ENCODE results near the gene CSRP1. TPM values are rescaled to one million over a fixed set of nuclear protein-coding genes. Genes with fewer than 3 reads are reported as not detected.

Gene CSRP1
- total RNA-seq, 1 experiment from 2014 or later: 94.4 TPM

DNA sequence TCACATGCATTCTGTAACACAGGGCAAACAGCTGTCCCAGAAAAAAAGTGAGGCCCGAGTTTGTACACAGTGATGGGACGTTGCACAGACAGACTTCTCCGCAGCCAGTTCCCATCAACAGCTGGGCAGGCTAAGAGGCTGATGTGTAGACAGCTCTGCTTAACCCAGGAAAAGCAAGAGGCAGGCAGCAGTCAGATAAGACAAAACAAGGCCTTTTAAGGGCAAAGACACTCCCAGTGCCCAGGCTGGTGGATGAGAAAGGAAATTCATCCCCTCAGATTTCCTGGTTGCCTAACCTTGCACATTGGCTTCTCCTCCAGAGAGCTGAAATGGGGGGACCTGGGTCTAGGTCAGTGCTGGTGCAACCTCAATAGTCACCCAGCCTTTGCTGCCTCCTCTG lies 20.7 kb downstream of the CSRP1 start:
- intact Hi-C loops (cut with micrococcal nuclease; ENCODE audit: unreplicated experiment): no loop called here
- ChIA-PET POLR2A (no interaction called here), CTCF (interaction anchor here (0.7 to 1.3 kb wide), 2 partner anchors 14 to 27 kb away, joined by 4 to 8 read pairs; no protein-coding TSS in a partner anchor)
- H3K9me3 ChIP-seq (ENCODE audit: control insufficient read depth, insufficient read depth, low read depth, low read length): no peaks in the 10 kb centered on the region
- DNase-seq (ENCODE audit: low read depth, low spot score) (no peak), ATAC-seq (no peak)
- no peak overlapping the region for H3K4me3 ChIP-seq (ENCODE audit: low read depth in 2 of 2, low read length in 2 of 2)
- TF ChIP-seq, protein P1, sequence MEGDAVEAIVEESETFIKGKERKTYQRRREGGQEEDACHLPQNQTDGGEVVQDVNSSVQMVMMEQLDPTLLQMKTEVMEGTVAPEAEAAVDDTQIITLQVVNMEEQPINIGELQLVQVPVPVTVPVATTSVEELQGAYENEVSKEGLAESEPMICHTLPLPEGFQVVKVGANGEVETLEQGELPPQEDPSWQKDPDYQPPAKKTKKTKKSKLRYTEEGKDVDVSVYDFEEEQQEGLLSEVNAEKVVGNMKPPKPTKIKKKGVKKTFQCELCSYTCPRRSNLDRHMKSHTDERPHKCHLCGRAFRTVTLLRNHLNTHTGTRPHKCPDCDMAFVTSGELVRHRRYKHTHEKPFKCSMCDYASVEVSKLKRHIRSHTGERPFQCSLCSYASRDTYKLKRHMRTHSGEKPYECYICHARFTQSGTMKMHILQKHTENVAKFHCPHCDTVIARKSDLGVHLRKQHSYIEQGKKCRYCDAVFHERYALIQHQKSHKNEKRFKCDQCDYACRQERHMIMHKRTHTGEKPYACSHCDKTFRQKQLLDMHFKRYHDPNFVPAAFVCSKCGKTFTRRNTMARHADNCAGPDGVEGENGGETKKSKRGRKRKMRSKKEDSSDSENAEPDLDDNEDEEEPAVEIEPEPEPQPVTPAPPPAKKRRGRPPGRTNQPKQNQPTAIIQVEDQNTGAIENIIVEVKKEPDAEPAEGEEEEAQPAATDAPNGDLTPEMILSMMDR (IDR thresholded peaks at IDR 0.05): no peak
- TF ChIP-seq SIN3A (IDR thresholded peaks at IDR 0.05; ENCODE audit: borderline replicate concordance, insufficient read depth, low read depth, low read length): no peak
- TF ChIP-seq POLR2AphosphoS5 (IDR thresholded peaks at IDR 0.05; ENCODE audit: low read depth, low read length): no peak
- TF ChIP-seq TCF7L2 (IDR thresholded peaks at IDR 0.05; ENCODE audit: low read depth, low read length): no peak
- peaks cover 11% of the 10 kb centered on the region for H3K4me1 ChIP-seq (ENCODE audit: control insufficient read depth, insufficient read depth, low read length)
- no TSS peak for BruUV-seq (replicated peaks)
- H3K27me3 ChIP-seq (ENCODE audit: control insufficient read depth, insufficient read depth, low read length): no peaks in the 10 kb centered on the region
- no peak overlapping the region for H3K27ac ChIP-seq (ENCODE audit: low read length)
- H3K36me3 ChIP-seq (ENCODE audit: control insufficient read depth, insufficient read depth, low read length): peaks cover 2% of the 10 kb centered on the region; the same call in 1 of the 2 replicates
- in situ Hi-C loops (cut with HindIII; ENCODE audit: low pct_unique_long_range_greater_than_20kb, low sequenced_read_pairs): no loop called here

DNA sequence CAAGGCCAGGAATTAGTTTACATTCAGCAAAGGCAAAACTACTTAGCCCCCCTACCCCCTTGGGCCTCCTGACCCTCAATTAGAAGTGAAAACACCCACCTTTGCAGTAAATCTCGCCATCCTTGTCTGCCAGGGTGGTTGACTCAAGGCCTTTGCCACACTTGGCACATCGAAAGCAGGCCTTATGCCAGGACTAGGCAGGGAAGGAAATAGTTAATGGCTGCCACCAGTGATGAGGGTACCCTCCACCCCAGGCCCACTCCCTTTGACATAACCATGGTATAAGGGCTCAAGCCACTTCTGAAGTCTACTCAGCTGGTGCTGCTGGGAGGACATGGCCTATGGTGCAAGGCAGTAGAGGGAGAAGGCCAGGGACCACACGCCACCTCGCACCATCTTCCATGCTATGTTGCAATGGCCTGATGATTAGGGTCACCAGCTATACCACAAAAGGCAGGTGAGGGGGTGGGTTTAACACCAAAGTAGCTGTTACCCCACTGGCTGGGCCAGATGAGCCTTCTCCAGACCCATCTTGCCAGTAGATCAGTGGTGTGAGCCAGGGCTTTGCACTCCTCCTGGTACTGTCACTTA lies 21.6 kb downstream of the CSRP1 start:
- Histone ChIP-seq H3K36me3 (ENCODE audit: control insufficient read depth, insufficient read depth, low read length) (peaks cover 2% of the 10 kb centered on the region; the same call in 1 of the 2 replicates), H3K4me3 (ENCODE audit: low read depth in 2 of 2, low read length in 2 of 2) (no peak overlapping the region), H3K27me3 (ENCODE audit: control insufficient read depth, insufficient read depth, low read length) (no peaks in the 10 kb centered on the region), H3K27ac (ENCODE audit: low read length) (no peak overlapping the region), H3K9me3 (ENCODE audit: control insufficient read depth, insufficient read depth, low read depth, low read length) (no peaks in the 10 kb centered on the region), H3K4me1 (ENCODE audit: control insufficient read depth, insufficient read depth, low read length) (peaks cover 14% of the 10 kb centered on the region)
- BruUV-seq (replicated peaks): no TSS peak
- DNase-seq (ENCODE audit: low read depth, low spot score) (no peak), ATAC-seq (no peak)
- ChIA-PET POLR2A (no interaction called here), CTCF (no interaction called here)
- TF ChIP-seq, protein P2, sequence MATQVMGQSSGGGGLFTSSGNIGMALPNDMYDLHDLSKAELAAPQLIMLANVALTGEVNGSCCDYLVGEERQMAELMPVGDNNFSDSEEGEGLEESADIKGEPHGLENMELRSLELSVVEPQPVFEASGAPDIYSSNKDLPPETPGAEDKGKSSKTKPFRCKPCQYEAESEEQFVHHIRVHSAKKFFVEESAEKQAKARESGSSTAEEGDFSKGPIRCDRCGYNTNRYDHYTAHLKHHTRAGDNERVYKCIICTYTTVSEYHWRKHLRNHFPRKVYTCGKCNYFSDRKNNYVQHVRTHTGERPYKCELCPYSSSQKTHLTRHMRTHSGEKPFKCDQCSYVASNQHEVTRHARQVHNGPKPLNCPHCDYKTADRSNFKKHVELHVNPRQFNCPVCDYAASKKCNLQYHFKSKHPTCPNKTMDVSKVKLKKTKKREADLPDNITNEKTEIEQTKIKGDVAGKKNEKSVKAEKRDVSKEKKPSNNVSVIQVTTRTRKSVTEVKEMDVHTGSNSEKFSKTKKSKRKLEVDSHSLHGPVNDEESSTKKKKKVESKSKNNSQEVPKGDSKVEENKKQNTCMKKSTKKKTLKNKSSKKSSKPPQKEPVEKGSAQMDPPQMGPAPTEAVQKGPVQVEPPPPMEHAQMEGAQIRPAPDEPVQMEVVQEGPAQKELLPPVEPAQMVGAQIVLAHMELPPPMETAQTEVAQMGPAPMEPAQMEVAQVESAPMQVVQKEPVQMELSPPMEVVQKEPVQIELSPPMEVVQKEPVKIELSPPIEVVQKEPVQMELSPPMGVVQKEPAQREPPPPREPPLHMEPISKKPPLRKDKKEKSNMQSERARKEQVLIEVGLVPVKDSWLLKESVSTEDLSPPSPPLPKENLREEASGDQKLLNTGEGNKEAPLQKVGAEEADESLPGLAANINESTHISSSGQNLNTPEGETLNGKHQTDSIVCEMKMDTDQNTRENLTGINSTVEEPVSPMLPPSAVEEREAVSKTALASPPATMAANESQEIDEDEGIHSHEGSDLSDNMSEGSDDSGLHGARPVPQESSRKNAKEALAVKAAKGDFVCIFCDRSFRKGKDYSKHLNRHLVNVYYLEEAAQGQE (IDR thresholded peaks at IDR 0.05; ENCODE audit: insufficient read depth in 1 of 2, low read depth in 2 of 2, low read length in 1 of 2): no peak
- TF ChIP-seq SIN3A (IDR thresholded peaks at IDR 0.05; ENCODE audit: borderline replicate concordance, insufficient read depth, low read depth, low read length): no peak
- TF ChIP-seq TCF7L2 (IDR thresholded peaks at IDR 0.05; ENCODE audit: low read depth, low read length): no peak
- TF ChIP-seq, protein P1 (IDR thresholded peaks at IDR 0.05): no peak
- TF ChIP-seq POLR2AphosphoS5 (IDR thresholded peaks at IDR 0.05; ENCODE audit: low read depth, low read length): no peak
- in situ Hi-C loops (cut with HindIII; ENCODE audit: low pct_unique_long_range_greater_than_20kb, low sequenced_read_pairs): no loop called here
- intact Hi-C loops (cut with micrococcal nuclease; ENCODE audit: unreplicated experiment): no loop called here

All from Panc1 (cell line).